OCI-LY3 (cell line): Measurements from ENCODE around the gene DCP2.

ENCODE experiments used
- H2AFZ ChIP-seq: fragments of 200-600, 300-600 bp; shearing (Covaris generic); 2 replicates; pipeline ENCODE4 v1.6.0; 2014; ENCODE audit warnings: antibody characterized with exemption, low read depth, low read length
- H3K27ac ChIP-seq: fragments of 200-600, 300-600 bp; sonication (generic); 2 replicates; pipeline ENCODE4 v1.5.1; 2014; ENCODE audit warnings: mild to moderate bottlenecking, low read length, moderate library complexity, mixed read lengths
- H3K27me3 ChIP-seq: fragments of 200-600, 300-600 bp; sonication (generic); 2 replicates; pipeline ENCODE4 v1.6.1; 2014; ENCODE audit warnings: low read depth, low read length, mixed read lengths
- H3K36me3 ChIP-seq: fragments of 200-600, 300-600 bp; sonication (generic); replicated peaks from 2 replicates; pipeline ENCODE3; 2014; ENCODE audit warnings: low read depth, low read length, mixed read lengths
- H3K4me1 ChIP-seq: fragments of 300-600, 200-600 bp; sonication (generic); 2 replicates; pipeline ENCODE4 v1.6.1; 2014; ENCODE audit warnings: low read length, mixed read lengths
- H3K4me2 ChIP-seq: fragments of 200-600, 300-600 bp; sonication (generic); 2 replicates; pipeline ENCODE4 v1.6.1; 2014; ENCODE audit warnings: low read length, mixed read lengths
- H3K4me3 ChIP-seq: fragments of 300-600, 200-600 bp; sonication (generic); 2 replicates; pipeline ENCODE4 v1.5.1; 2014; ENCODE audit warnings: antibody characterized with exemption, mild to moderate bottlenecking, low read length, moderate library complexity
- H3K79me2 ChIP-seq: fragments of 300-600, 200-600 bp; shearing (Covaris generic); 2 replicates; pipeline ENCODE4 v1.6.1; 2014; ENCODE audit warnings: mild to moderate bottlenecking, low read length, mixed read lengths
- H3K9ac ChIP-seq: fragments of 300-600, 200-600 bp; shearing (Covaris generic); 2 replicates; pipeline ENCODE4 v1.6.0; 2014; ENCODE audit warnings: mild to moderate bottlenecking, low read length, moderate library complexity
- H3K9me3 ChIP-seq: fragments of 200-600, 300-600 bp; shearing (Covaris generic); 2 replicates; pipeline ENCODE4 v1.6.1; 2014; ENCODE audit warnings: low read length, mixed read lengths; ENCODE audit not compliant: insufficient read depth
- H4K20me1 ChIP-seq: fragments of 200-600, 300-600 bp; sonication (generic); 2 replicates; pipeline ENCODE4 v1.6.1; 2016; ENCODE audit warnings: low read length, mixed read lengths; ENCODE audit not compliant: insufficient read depth
- CTCF ChIP-seq: fragments of 200-600, 300-600 bp; sonication (generic); IDR thresholded peaks from 2 replicates; pipeline ENCODE4 v1.5.1; 2014; ENCODE audit warnings: antibody characterized with exemption, low read length, low read depth
- EZH2phosphoT487 ChIP-seq: fragments of 200-600 bp; shearing (Covaris generic); IDR thresholded peaks from 2 replicates; pipeline ENCODE4 v1.6.1; 2018; ENCODE audit warnings: antibody characterized with exemption, mixed run types, low read depth

Gene DCP2

GRCh38 chr5:113062869-113063508 is 86.4 kb downstream of the DCP2 start:
- no peaks in the 10 kb centered on the region for H3K36me3 ChIP-seq
- H3K27ac ChIP-seq: no peak overlapping the region
- H3K27me3 ChIP-seq: no peaks in the 10 kb centered on the region
- no peak overlapping the region for H3K4me2 ChIP-seq
- H4K20me1 ChIP-seq: no peaks in the 10 kb centered on the region
- H2AFZ ChIP-seq: no peak overlapping the region
- H3K9me3 ChIP-seq: no peaks in the 10 kb centered on the region
- TF ChIP-seq EZH2phosphoT487 (no peak), CTCF (no peak)
- no peaks in the 10 kb centered on the region for H3K79me2 ChIP-seq
- H3K9ac ChIP-seq: no peak overlapping the region
- H3K4me1 ChIP-seq: no peaks in the 10 kb centered on the region
- no peak overlapping the region for H3K4me3 ChIP-seq

- H2AFZ ChIP-seq: no peak overlapping the region
- no peak overlapping the region for H3K4me3 ChIP-seq
- no peak overlapping the region for H3K4me2 ChIP-seq
- H3K27ac ChIP-seq: no peak overlapping the region
- no peaks in the 10 kb centered on the region for H4K20me1 ChIP-seq
- H3K9ac ChIP-seq: no peak overlapping the region
- H3K9me3 ChIP-seq: no peaks in the 10 kb centered on the region
- no peaks in the 10 kb centered on the region for H3K27me3 ChIP-seq
- no peaks in the 10 kb centered on the region for H3K79me2 ChIP-seq
- no peaks in the 10 kb centered on the region for H3K36me3 ChIP-seq
- no peak for TF ChIP-seq CTCF
- TF ChIP-seq EZH2phosphoT487: no peak
- no peaks in the 10 kb centered on the region for H3K4me1 ChIP-seq
Measured at GRCh38 chr5:113063927-113064326, 87.3 kb downstream of the DCP2 start.

- Histone ChIP-seq H2AFZ (no peak overlapping the region), H3K79me2 (no peaks in the 10 kb centered on the region), H3K4me1 (no peaks in the 10 kb centered on the region), H3K4me3 (no peak overlapping the region), H4K20me1 (no peaks in the 10 kb centered on the region), H3K9me3 (no peaks in the 10 kb centered on the region), H3K27ac (no peak overlapping the region), H3K27me3 (no peaks in the 10 kb centered on the region), H3K36me3 (no peaks in the 10 kb centered on the region), H3K4me2 (no peak overlapping the region), H3K9ac (no peak overlapping the region)
- TF ChIP-seq CTCF: no peak
- no peak for TF ChIP-seq EZH2phosphoT487
Measured at GRCh38 chr5:113064806-113065205, 88.2 kb downstream of the DCP2 start.

- no peaks in the 10 kb centered on the region for H3K79me2 ChIP-seq
- H3K9me3 ChIP-seq: no peaks in the 10 kb centered on the region
- H3K27ac ChIP-seq: no peak overlapping the region
- no peak overlapping the region for H2AFZ ChIP-seq
- no peaks in the 10 kb centered on the region for H3K27me3 ChIP-seq
- no peaks in the 10 kb centered on the region for H3K36me3 ChIP-seq
- TF ChIP-seq CTCF (no peak), EZH2phosphoT487 (no peak)
- no peak overlapping the region for H3K4me2 ChIP-seq
- H3K9ac ChIP-seq: no peak overlapping the region
- no peaks in the 10 kb centered on the region for H4K20me1 ChIP-seq
- H3K4me3 ChIP-seq: no peak overlapping the region
- H3K4me1 ChIP-seq: no peaks in the 10 kb centered on the region
Measured at GRCh38 chr5:113065626-113066025, 89.0 kb downstream of the DCP2 start.
